Neural progenitor cell (in vitro differentiated cells): Measurements from ENCODE around the gene PLEKHN1.

Source experiments
- EZH2 ChIP-seq: fragments of 200-600 bp; sonication (generic); IDR thresholded peaks from 2 replicates; pipeline ENCODE4 v1.6.1; 2017; ENCODE audit warnings: antibody characterized with exemption, mild to moderate bottlenecking, moderate library complexity
- EZH2phosphoT487 ChIP-seq: fragments of 200-600 bp; sonication (generic); IDR thresholded peaks from 2 replicates; pipeline ENCODE4 v1.6.1; 2017; ENCODE audit warnings: antibody characterized with exemption

DNA sequence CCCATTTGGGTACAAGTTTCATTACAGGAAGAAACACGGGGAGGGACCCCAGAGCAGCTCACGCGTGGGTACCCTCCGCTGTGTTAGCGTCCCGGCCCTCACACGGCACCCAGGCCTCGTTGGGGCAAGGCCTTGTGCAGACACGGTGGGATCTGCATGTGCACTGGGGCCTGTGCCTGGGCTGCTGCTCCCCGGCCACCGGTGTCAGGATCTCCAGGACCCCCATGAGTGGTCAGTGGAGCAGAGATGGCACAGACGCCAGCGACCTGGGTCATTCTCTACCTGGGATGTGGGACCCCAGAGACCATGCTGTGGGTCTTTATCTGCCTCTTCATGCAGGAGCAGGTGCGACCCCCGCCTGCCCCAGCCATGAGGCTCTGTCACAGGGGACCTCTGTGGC is 47.9 kb upstream of the PLEKHN1 start:
- no peak for TF ChIP-seq EZH2phosphoT487
- no peak for TF ChIP-seq EZH2
